GM12872 (cell line): ENCODE data around the gene GPAT3.

Source experiments
- TF ChIP-seq, protein P1 (sequence below): IDR thresholded peaks from 3 replicates; pipeline ENCODE4 v1.5.1; 2011; ENCODE audit warnings: low read depth, mild to moderate bottlenecking, low read length, moderate library complexity; ENCODE audit not compliant: insufficient read depth

The GPAT3 gene

GRCh38 chr4:83504996-83505395 is 30.9 kb upstream of the GPAT3 start:
- TF ChIP-seq, protein P1, sequence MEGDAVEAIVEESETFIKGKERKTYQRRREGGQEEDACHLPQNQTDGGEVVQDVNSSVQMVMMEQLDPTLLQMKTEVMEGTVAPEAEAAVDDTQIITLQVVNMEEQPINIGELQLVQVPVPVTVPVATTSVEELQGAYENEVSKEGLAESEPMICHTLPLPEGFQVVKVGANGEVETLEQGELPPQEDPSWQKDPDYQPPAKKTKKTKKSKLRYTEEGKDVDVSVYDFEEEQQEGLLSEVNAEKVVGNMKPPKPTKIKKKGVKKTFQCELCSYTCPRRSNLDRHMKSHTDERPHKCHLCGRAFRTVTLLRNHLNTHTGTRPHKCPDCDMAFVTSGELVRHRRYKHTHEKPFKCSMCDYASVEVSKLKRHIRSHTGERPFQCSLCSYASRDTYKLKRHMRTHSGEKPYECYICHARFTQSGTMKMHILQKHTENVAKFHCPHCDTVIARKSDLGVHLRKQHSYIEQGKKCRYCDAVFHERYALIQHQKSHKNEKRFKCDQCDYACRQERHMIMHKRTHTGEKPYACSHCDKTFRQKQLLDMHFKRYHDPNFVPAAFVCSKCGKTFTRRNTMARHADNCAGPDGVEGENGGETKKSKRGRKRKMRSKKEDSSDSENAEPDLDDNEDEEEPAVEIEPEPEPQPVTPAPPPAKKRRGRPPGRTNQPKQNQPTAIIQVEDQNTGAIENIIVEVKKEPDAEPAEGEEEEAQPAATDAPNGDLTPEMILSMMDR, result no peak

- TF ChIP-seq, protein P1, result peak; percentile 72
These were observed 26.7 kb upstream of the GPAT3 start for GRCh38 chr4:83509156-83509585.

- TF ChIP-seq, protein P1, result no peak
These were observed 25.5 kb upstream of the GPAT3 start for GRCh38 chr4:83510442-83510841.

- TF ChIP-seq, protein P1, result no peak
These were observed 19.7 kb upstream of the GPAT3 start for GRCh38 chr4:83516042-83516772.

GRCh38 chr4:83522239-83522638 is 13.7 kb upstream of the GPAT3 start:
- TF ChIP-seq, protein P1, result no peak

GRCh38 chr4:83527671-83528070 is 8.2 kb upstream of the GPAT3 start:
- TF ChIP-seq, protein P1, result no peak

DNA sequence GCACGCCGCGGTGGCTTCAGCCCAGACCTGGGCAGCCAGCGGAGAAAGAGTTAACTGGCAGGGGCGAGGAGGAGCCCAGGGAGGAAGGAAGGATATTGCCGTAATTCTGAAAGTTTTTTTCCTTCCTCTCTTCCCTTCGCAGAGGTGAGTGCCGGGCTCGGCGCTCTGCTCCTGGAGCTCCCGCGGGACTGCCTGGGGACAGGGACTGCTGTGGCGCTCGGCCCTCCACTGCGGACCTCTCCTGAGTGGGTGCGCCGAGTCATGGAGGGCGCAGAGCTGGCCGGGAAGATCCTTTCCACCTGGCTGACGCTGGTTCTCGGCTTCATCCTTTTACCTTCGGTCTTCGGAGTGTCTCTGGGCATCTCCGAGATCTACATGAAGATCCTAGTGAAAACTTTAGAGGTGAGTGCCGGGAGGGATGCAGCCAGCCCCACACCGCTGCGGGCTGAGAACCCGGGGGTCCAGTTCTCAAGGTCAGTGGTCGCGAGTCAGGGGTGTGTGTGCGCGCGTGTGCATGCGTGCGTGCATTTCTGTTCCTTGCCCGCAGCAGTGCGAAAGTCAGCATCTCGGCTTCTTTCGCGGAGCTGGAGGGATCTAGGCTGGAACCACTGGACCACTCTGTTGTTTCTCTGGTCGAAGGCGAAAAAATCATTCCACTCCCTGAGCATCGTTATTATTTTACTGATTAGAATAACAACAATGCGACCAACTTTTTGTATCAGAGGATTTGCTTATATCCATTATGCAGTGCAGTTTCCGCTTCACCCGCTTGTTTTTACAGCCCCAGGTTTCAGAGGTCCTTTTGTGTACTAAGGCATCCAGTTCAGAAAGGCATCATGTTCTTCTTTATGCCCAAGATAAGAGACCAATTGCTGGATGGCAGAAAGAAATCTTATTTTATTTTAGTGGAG is 709 bp downstream of the GPAT3 start:
- TF ChIP-seq, protein P1, result no peak
